Measurements from ENCODE around the gene NPRL2.

GRCh38 chr3:50392101-50392715 lies 41.6 kb upstream of the NPRL2 start:
- TF ChIP-seq ZNF274 (IDR thresholded peaks at IDR 0.05; ENCODE audit: low read depth, low read length) = no peak
- no peak for TF ChIP-seq SUZ12 (IDR thresholded peaks at IDR 0.05; ENCODE audit: extremely low read depth, insufficient read depth, insufficient read length)

All from NT2/D1 (cell line).